ENCODE data around the gene ZDHHC22. TPM values are rescaled to one million over a fixed set of nuclear protein-coding genes. Genes with fewer than 3 reads are reported as not detected.
A peak's percentile ranks its signal among the peaks of the same experiment; 100 is the strongest.

Gene ZDHHC22
- polyA plus RNA-seq, 3 donors: not detected

DNA sequence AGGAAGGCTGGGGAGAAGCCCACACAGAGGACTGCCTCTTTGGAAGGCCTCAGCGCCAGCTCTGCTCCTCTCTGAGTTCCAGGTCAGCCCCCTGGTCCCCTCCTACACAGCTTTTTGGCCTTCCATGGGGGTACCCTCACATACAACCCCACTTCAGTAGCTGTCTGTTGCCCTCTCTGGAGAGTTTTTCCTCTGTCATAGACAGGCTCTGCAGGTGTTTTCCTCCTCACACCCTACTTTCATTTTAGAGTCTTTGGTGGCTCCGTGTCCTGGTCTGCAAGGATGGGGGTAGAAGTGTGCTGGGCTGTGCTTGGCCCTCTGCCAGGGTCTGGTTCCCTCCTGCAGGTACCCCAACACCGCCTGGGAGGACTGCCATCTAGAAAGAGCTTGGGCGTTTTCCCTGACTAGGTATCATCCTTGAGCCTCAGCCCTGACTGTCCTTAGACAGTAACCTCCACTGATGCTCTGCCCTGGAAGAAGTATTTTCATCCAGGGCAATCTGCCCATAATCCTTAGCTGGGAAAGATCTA, 15.1 kb downstream of the ZDHHC22 start:
- TF ChIP-seq CTCF (IDR thresholded peaks at IDR 0.05): no peak
- Histone ChIP-seq H3K9ac (ENCODE audit: insufficient read depth, low read length, poor library complexity, severe bottlenecking) (no peak overlapping the region), H2AFZ (ENCODE audit: insufficient read depth, low read depth, low read length, poor library complexity, severe bottlenecking) (no peak overlapping the region), H3K27me3 (ENCODE audit: control insufficient read depth in 2 of 2, insufficient read depth in 2 of 2, low read length in 2 of 2) (peaks cover 18 to 49% of the 10 kb centered on the region in 2 donors), H3K9me3 (replicated peaks in 1 of 2; ENCODE audit: control insufficient read depth in 1 of 2, insufficient read depth in 1 of 2, low read length in 2 of 2) (peaks cover 0 to 8% of the 10 kb centered on the region in 2 donors), H3K27ac (ENCODE audit: low read depth in 1 of 2, low read length in 2 of 2) (no peak overlapping the region), H3K36me3 (replicated peaks in 1 of 2; ENCODE audit: control insufficient read depth in 1 of 2, insufficient read depth in 2 of 2, low read length in 2 of 2) (no peaks in the 10 kb centered on the region), H3K79me2 (ENCODE audit: insufficient read depth, low read length) (no peaks in the 10 kb centered on the region), H3K4me2 (replicated peaks; ENCODE audit: extremely low read depth, low read length, poor library complexity, severe bottlenecking) (no peak overlapping the region), H4K20me1 (ENCODE audit: insufficient read depth, low read length) (no peaks in the 10 kb centered on the region), H3K4me1 (ENCODE audit: control insufficient read depth in 1 of 2, insufficient read depth in 2 of 2, low read length in 2 of 2) (peaks cover 23 to 24% of the 10 kb centered on the region in 2 donors), H3K4me3 (replicated peaks in 1 of 3; ENCODE audit: low read depth in 2 of 3, low read length in 3 of 3) (no peak overlapping the region)
- H3K4me1 Mint-ChIP-seq: peaks cover 25% of the 10 kb centered on the region
- intact Hi-C loops (cut with micrococcal nuclease): no loop called here
- H3K4me3 Mint-ChIP-seq: no peak overlapping the region
- no peak for DNase-seq
- no peak overlapping the region for H3K27ac Mint-ChIP-seq
- H3K36me3 Mint-ChIP-seq: peaks cover 0 to 5% of the 10 kb centered on the region in 2 donors
- H3K27me3 Mint-ChIP-seq (ENCODE audit: low read depth in 3 of 3): peaks cover 41 to 59% (median 58%) of the 10 kb centered on the region in 3 donors
- 97% methylated on average over 3 of the region's 4 CpGs for WGBS (ENCODE audit: insufficient coverage)
- H3K9me3 Mint-ChIP-seq: peaks cover 0 to 5% (median 1%) of the 10 kb centered on the region in 7 donors

DNA sequence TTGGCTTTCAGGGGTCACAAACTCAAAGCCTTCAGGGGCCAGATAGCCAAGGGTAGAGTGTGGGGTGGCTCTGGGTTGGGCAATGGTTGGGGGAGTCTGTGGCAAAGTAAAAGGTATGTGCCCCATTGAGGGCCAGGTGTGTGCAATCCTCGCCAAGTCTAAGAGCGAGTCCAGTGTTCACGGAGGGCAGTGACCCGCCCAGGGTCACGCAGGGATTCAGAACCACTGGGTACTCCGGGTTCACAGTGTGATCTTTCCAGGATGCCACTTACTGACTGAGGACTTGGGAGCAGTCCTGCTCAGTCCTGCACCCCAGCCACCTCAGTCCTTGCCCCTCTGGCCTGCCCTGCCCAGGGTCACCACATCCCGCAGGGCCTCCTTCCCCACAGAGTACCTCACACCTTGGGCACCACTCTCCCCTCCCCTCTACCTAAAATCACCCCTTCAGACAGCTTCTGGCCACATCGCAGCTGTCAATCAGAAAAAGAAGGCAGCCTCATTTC, 15.7 kb downstream of the ZDHHC22 start:
- Histone ChIP-seq H2AFZ (ENCODE audit: insufficient read depth, low read depth, low read length, poor library complexity, severe bottlenecking) (no peak overlapping the region), H4K20me1 (ENCODE audit: insufficient read depth, low read length) (no peaks in the 10 kb centered on the region), H3K27ac (ENCODE audit: low read depth in 1 of 2, low read length in 2 of 2) (no peak overlapping the region), H3K4me2 (replicated peaks; ENCODE audit: extremely low read depth, low read length, poor library complexity, severe bottlenecking) (no peak overlapping the region), H3K4me3 (replicated peaks in 1 of 3; ENCODE audit: low read depth in 2 of 3, low read length in 3 of 3) (no peak overlapping the region), H3K9me3 (replicated peaks in 1 of 2; ENCODE audit: control insufficient read depth in 1 of 2, insufficient read depth in 1 of 2, low read length in 2 of 2) (peaks cover 0 to 8% of the 10 kb centered on the region in 2 donors), H3K9ac (ENCODE audit: insufficient read depth, low read length, poor library complexity, severe bottlenecking) (no peak overlapping the region), H3K27me3 (ENCODE audit: control insufficient read depth in 2 of 2, insufficient read depth in 2 of 2, low read length in 2 of 2) (peaks cover 18 to 49% of the 10 kb centered on the region in 2 donors), H3K79me2 (ENCODE audit: insufficient read depth, low read length) (no peaks in the 10 kb centered on the region), H3K4me1 (ENCODE audit: control insufficient read depth in 1 of 2, insufficient read depth in 2 of 2, low read length in 2 of 2) (peaks cover 30% of the 10 kb centered on the region in 2 donors), H3K36me3 (replicated peaks in 1 of 2; ENCODE audit: control insufficient read depth in 1 of 2, insufficient read depth in 2 of 2, low read length in 2 of 2) (no peaks in the 10 kb centered on the region)
- peak in 1 of 3 donors; percentile 3 for DNase-seq
- H3K4me3 Mint-ChIP-seq: peak overlapping the region; percentile 61 to 89
- peaks cover 32% of the 10 kb centered on the region for H3K4me1 Mint-ChIP-seq
- intact Hi-C loops (cut with micrococcal nuclease): no loop called here
- WGBS (ENCODE audit: insufficient coverage): 94% methylated on average over 7 of the region's 8 CpGs
- peaks cover 0 to 5% (median 1%) of the 10 kb centered on the region in 7 donors for H3K9me3 Mint-ChIP-seq
- peak overlapping the region in 1 of 7 donors; percentile 79 for H3K27ac Mint-ChIP-seq
- TF ChIP-seq CTCF (IDR thresholded peaks at IDR 0.05): no peak
- H3K36me3 Mint-ChIP-seq: peaks cover 0 to 5% of the 10 kb centered on the region in 2 donors
- H3K27me3 Mint-ChIP-seq (ENCODE audit: low read depth in 3 of 3): peaks cover 41 to 58% (median 55%) of the 10 kb centered on the region in 3 donors

All from CD14-positive monocyte (primary cell).